Gastroesophageal sphincter (tissue), 3 donors: ENCODE data around the gene LRP11.

Experiments
- POLR2A ChIP-seq, 2 donors: fragments of 450-650 bp; IDR thresholded peaks; one replicate each; pipeline ENCODE4 v1.6.1; 2017; ENCODE audit warnings: antibody characterized with exemption in 2 of 2, mild to moderate bottlenecking in 2 of 2, moderate library complexity in 1 of 2
- POLR2AphosphoS5 ChIP-seq: sonication (generic); formaldehyde crosslinking; IDR thresholded peaks from one replicate; pipeline ENCODE4 v1.6.1; 2017; ENCODE audit warnings: antibody characterized with exemption
- TF ChIP-seq, protein P1 (sequence below), 4 experiments: fragments of 200-600 bp in 2 of 4; fragments of 450-650 bp in 2 of 4; sonication (generic) in 1 of 4; IDR thresholded peaks; one replicate each; pipeline ENCODE4 v1.5.1; 2017 to 2019; ENCODE audit warnings: antibody characterized with exemption in 4 of 4, mild to moderate bottlenecking in 2 of 4, moderate library complexity in 2 of 4

GRCh38 chr6:149834513-149835481 is 29.4 kb downstream of the LRP11 start:
- no peak for TF ChIP-seq POLR2A (IDR thresholded peaks at IDR 0.05)
- TF ChIP-seq, protein P1, sequence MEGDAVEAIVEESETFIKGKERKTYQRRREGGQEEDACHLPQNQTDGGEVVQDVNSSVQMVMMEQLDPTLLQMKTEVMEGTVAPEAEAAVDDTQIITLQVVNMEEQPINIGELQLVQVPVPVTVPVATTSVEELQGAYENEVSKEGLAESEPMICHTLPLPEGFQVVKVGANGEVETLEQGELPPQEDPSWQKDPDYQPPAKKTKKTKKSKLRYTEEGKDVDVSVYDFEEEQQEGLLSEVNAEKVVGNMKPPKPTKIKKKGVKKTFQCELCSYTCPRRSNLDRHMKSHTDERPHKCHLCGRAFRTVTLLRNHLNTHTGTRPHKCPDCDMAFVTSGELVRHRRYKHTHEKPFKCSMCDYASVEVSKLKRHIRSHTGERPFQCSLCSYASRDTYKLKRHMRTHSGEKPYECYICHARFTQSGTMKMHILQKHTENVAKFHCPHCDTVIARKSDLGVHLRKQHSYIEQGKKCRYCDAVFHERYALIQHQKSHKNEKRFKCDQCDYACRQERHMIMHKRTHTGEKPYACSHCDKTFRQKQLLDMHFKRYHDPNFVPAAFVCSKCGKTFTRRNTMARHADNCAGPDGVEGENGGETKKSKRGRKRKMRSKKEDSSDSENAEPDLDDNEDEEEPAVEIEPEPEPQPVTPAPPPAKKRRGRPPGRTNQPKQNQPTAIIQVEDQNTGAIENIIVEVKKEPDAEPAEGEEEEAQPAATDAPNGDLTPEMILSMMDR (IDR thresholded peaks at IDR 0.05) = peak; percentile 91 to 94 (median 93)
- no peak for TF ChIP-seq POLR2AphosphoS5
